PFSK-1 (cell line): ENCODE measurements around the gene LECT2.

Experiments
- FOXP2 ChIP-seq: optimal IDR thresholded peaks from 2 replicates; pipeline ENCODE3; 2011; ENCODE audit warnings: borderline replicate concordance, control low read depth, inconsistent platforms; ENCODE audit not compliant: insufficient read depth; ENCODE audit errors: extremely low read length, extremely low read depth
- POLR2AphosphoS5 ChIP-seq: IDR thresholded peaks from 2 replicates; pipeline ENCODE4 v1.6.1; 2012; ENCODE audit warnings: low read depth, mild to moderate bottlenecking, control low read depth, low read length, moderate library complexity
- SIN3A ChIP-seq: IDR thresholded peaks from 2 replicates; pipeline ENCODE4 v1.6.1; 2012; ENCODE audit warnings: mild to moderate bottlenecking, low read length, moderate library complexity, borderline replicate concordance; ENCODE audit not compliant: insufficient read depth
- TAF1 ChIP-seq: IDR thresholded peaks from 2 replicates; pipeline ENCODE4 v1.6.1; 2012; ENCODE audit warnings: low read length, control low read depth, borderline replicate concordance; ENCODE audit not compliant: insufficient read depth
- TF ChIP-seq, protein P1 (sequence below), 2 experiments: IDR thresholded peaks; 2 replicates each; pipeline versions ENCODE4 v1.6.1 to v1.8.0; 2011 to 2012; ENCODE audit warnings: low read depth in 2 of 2, low read length in 2 of 2, control low read depth in 1 of 2, inconsistent platforms in 1 of 2, mild to moderate bottlenecking in 1 of 2, moderate library complexity in 1 of 2; ENCODE audit not compliant: insufficient read depth in 1 of 2

Gene LECT2

DNA sequence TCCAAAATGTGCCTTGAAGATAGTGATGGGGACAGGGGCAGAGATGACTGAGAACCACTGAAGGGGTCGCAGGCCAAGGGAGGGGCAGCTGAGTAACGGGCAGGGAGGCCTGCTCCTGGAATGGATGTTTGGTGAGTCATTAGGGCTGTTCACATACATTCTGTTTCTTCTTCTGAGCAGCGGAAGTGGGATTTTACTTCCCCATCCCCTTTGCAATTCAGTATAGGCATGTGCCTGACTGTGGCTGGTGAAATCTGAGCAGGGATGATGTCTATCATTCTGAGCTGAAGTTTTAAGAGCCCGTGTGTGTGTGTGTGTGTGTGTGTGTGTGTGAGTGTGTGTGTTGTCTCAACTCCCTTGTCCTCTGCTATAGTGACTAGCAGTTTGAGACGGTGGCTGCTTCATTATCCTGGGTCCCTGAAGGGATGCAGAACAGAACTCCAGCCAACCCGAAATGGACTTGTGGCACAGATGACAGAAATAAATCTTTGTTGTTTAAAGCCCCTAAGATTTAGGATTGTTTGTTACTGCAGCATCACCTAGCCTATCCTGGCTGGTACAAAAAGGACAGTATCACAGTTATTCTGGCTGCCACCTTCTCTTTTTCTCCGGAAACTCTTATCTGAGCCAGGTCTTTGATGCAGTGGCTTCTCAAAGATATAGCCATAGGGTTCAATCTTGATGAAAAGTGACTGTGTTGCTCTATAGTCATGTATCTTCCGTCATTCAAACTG is 44.8 kb upstream of the LECT2 start:
- peak; percentile 39 for TF ChIP-seq FOXP2
- TF ChIP-seq, protein P1, sequence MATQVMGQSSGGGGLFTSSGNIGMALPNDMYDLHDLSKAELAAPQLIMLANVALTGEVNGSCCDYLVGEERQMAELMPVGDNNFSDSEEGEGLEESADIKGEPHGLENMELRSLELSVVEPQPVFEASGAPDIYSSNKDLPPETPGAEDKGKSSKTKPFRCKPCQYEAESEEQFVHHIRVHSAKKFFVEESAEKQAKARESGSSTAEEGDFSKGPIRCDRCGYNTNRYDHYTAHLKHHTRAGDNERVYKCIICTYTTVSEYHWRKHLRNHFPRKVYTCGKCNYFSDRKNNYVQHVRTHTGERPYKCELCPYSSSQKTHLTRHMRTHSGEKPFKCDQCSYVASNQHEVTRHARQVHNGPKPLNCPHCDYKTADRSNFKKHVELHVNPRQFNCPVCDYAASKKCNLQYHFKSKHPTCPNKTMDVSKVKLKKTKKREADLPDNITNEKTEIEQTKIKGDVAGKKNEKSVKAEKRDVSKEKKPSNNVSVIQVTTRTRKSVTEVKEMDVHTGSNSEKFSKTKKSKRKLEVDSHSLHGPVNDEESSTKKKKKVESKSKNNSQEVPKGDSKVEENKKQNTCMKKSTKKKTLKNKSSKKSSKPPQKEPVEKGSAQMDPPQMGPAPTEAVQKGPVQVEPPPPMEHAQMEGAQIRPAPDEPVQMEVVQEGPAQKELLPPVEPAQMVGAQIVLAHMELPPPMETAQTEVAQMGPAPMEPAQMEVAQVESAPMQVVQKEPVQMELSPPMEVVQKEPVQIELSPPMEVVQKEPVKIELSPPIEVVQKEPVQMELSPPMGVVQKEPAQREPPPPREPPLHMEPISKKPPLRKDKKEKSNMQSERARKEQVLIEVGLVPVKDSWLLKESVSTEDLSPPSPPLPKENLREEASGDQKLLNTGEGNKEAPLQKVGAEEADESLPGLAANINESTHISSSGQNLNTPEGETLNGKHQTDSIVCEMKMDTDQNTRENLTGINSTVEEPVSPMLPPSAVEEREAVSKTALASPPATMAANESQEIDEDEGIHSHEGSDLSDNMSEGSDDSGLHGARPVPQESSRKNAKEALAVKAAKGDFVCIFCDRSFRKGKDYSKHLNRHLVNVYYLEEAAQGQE (IDR thresholded peaks at IDR 0.05; ENCODE audit: insufficient read depth in 1 of 2, low read depth in 2 of 2, low read length in 2 of 2): no peak

- no peak for TF ChIP-seq POLR2AphosphoS5
- TF ChIP-seq, protein P1 (IDR thresholded peaks at IDR 0.05; ENCODE audit: insufficient read depth in 1 of 2, low read depth in 2 of 2, low read length in 2 of 2): no peak
- no peak for TF ChIP-seq TAF1
- TF ChIP-seq SIN3A: no peak
- TF ChIP-seq FOXP2: no peak
Observed at GRCh38 chr5:135998889-135999288, 44.1 kb upstream of the LECT2 start.

GRCh38 chr5:135997673-135998335 is 43.0 kb upstream of the LECT2 start:
- TF ChIP-seq SIN3A (no peak), FOXP2 (no peak), TAF1 (no peak), POLR2AphosphoS5 (no peak)
- TF ChIP-seq, protein P1 (IDR thresholded peaks at IDR 0.05; ENCODE audit: insufficient read depth in 1 of 2, low read depth in 2 of 2, low read length in 2 of 2): no peak

GRCh38 chr5:135996611-135997010 is 41.8 kb upstream of the LECT2 start:
- TF ChIP-seq SIN3A (no peak), POLR2AphosphoS5 (no peak), FOXP2 (no peak), TAF1 (no peak)
- TF ChIP-seq, protein P1 (IDR thresholded peaks at IDR 0.05; ENCODE audit: insufficient read depth in 1 of 2, low read depth in 2 of 2, low read length in 2 of 2): no peak

DNA sequence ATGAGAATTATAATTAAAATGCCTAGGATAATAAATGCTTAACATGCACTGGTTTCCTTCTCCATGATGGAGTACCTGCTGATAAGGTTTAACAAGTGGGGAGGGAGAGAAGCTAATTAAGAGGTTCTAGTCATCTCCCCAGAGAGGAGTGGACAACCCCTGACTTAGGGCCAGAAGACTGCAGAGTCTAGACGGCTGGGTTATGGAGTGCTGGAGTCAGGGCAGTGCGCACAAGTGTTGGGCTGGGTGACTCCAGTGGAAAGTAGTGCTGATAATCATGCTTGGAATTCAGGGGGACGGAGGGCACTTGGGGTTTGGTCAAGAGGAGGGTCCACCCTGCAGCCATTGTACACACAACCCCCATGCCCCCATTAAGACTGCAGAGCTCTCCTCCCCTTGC is 41.2 kb upstream of the LECT2 start:
- TF ChIP-seq, protein P1 (IDR thresholded peaks at IDR 0.05; ENCODE audit: insufficient read depth in 1 of 2, low read depth in 2 of 2, low read length in 2 of 2): 0 out of 4 replicates have a peak, but pooled peaks of 1 of the 2 experiments have one; percentile 33
- TF ChIP-seq SIN3A: no peak
